GM18505 (cell line): ENCODE results near the gene TEX53.

ENCODE experiments used
- ATAC-seq: cut with Tn5 transposase; IDR thresholded peaks from one replicate; pipeline ENCODE4 v1.9.1; 2021; ENCODE audit not compliant: unreplicated experiment
- POLR2A ChIP-seq: IDR thresholded peaks from 4 replicates; pipeline ENCODE4 v1.6.1; 2011; ENCODE audit warnings: borderline replicate concordance; ENCODE audit not compliant: insufficient read depth, insufficient read length; ENCODE audit errors: extremely low read depth

TEX53 gene

GRCh38 chr9:114616684-114617520 lies 40.7 kb downstream of the TEX53 start:
- peak; percentile 69 for ATAC-seq
- TF ChIP-seq POLR2A: no peak

GRCh38 chr9:114614373-114614772 lies 43.2 kb downstream of the TEX53 start:
- TF ChIP-seq POLR2A: no peak
- ATAC-seq: no peak

- no peak for TF ChIP-seq POLR2A
- no peak for ATAC-seq
These were observed 43.7 kb downstream of the TEX53 start for GRCh38 chr9:114613919-114614318.

GRCh38 chr9:114613087-114613486 lies 44.5 kb downstream of the TEX53 start:
- no peak for TF ChIP-seq POLR2A

GRCh38 chr9:114612272-114612923 lies 45.2 kb downstream of the TEX53 start:
- ATAC-seq: no peak
- no peak for TF ChIP-seq POLR2A

More at GRCh38 chr9:114613087-114613486, 44.5 kb downstream of the TEX53 start:
- ATAC-seq: no peak

GRCh38 chr9:114611516-114612271 lies 45.9 kb downstream of the TEX53 start:
- TF ChIP-seq POLR2A: no peak
- peak; percentile 40 for ATAC-seq

GRCh38 chr9:114608525-114608796 lies 49.1 kb downstream of the TEX53 start:
- no peak for TF ChIP-seq POLR2A

GRCh38 chr9:114607671-114608524 lies 49.7 kb downstream of the TEX53 start:
- no peak for TF ChIP-seq POLR2A
- peak; percentile 31 for ATAC-seq

More at GRCh38 chr9:114608525-114608796, 49.1 kb downstream of the TEX53 start:
- ATAC-seq: no peak

GRCh38 chr9:114606597-114607207 lies 50.9 kb downstream of the TEX53 start:
- TF ChIP-seq POLR2A: no peak
- ATAC-seq: no peak
